Stimulated activated CD8-positive, alpha-beta memory T cell treated with anti-CD3 and anti-CD28 coated beads, Interleukin-15, amount 100 ng/mL, for 4 hours (primary cell): Measurements from ENCODE around the gene DNAH1.

Source experiments
- DNase-seq, 2 donors: peaks; one replicate each; pipeline ENCODE4 v3.0.0-alpha.2; 2020; ENCODE audit warnings: low read depth in 2 of 2

DNAH1 gene

DNA sequence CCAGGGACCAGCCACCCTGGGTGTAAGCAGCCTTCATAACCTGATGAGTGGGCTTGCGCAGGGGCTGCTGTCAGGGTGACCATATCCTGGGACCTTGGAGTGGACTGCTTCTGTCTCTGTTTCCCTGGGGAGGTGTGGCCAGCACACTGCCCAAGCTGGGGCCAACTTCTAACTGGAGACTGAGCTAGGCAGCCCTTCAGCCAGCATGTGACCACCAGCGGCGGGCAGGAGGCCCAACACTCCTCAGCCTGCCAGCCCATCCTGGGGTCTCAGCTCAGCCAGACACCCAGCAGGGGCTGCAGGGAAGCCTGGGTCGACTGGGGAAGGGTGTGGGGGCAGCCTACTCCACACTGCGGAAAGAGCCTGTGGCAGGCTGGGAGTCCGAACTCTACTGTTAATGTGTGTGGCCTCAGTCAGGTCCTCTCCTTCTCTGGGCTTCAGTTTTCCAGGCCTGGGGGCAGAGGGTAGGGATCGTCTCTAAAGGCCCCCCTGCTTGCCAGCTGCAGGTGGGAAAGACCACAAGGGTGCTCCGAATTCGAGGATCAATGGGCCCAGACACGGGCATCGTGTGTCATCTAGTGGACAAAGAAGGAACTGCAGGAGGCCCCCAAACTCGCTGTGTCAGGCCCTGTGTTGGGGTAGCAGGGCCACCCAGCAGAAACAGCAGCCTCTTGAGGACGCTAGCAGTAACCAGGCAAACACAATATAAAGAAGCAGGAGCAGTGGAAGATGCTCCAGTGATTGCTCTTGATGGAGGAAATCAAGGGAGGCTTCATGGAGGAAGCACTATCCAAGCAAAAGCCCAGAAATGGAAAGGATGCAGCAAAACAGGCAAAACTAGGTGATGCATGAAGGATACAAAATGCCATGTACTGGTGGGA is 130.8 kb downstream of the DNAH1 start:
- peak; percentile 28 to 37 for DNase-seq

- no peak for DNase-seq
Measured at GRCh38 chr3:52447512-52448355, 131.6 kb downstream of the DNAH1 start.
